HepG2 (cell line): ENCODE measurements around the gene GLRA1.

Experiments used
- CTCF ChIP-seq: sonication (generic); formaldehyde crosslinking; IDR thresholded peaks from 2 replicates; pipeline ENCODE4 v1.5.0; 2020; ENCODE audit warnings: mild to moderate bottlenecking, missing genetic modification reagents, moderate library complexity
- GATAD2A ChIP-seq: IDR thresholded peaks from 2 replicates; pipeline ENCODE4 v1.6.1; 2016
- HNRNPLL ChIP-seq: fragments of 200-400 bp; formaldehyde crosslinking; IDR thresholded peaks from 2 replicates; pipeline ENCODE4 v1.6.1; 2017; ENCODE audit warnings: mild to moderate bottlenecking, low read depth, low read length; ENCODE audit not compliant: poor library complexity, severe bottlenecking
- KLF9 ChIP-seq: IDR thresholded peaks from 2 replicates; pipeline ENCODE4 v1.6.1; 2016; ENCODE audit warnings: low read depth
- TGIF2 ChIP-seq: IDR thresholded peaks from 2 replicates; pipeline ENCODE4 v1.6.1; 2016; ENCODE audit warnings: control low read depth, missing compliant biosample characterization
- ZNF318 ChIP-seq: sonication (generic); formaldehyde crosslinking; IDR thresholded peaks from 2 replicates; pipeline ENCODE4 v1.4.0; 2020; ENCODE audit warnings: mild to moderate bottlenecking, missing genetic modification reagents

- TF ChIP-seq CTCF (CRISPR knock-in tag) (no peak), TGIF2 (no peak), HNRNPLL (no peak), ZNF318 (no peak), GATAD2A (CRISPR knock-in tag) (no peak), KLF9 (CRISPR knock-in tag) (no peak)
These were observed 19.1 kb downstream of the GLRA1 start for GRCh38 chr5:151905557-151905961.
